ENCODE data around the gene NGFR. TPM values are rescaled to one million over a fixed set of nuclear protein-coding genes. Genes with fewer than 3 reads are reported as not detected.

The NGFR gene
- total and polyA plus RNA-seq, 7 experiments from 2014 or later = 0.07 to 0.17 (median 0.16) TPM; not detected in 4

- Histone ChIP-seq H3K9me3 (ENCODE audit: control insufficient read depth in 2 of 3, low read length in 3 of 3) (no peaks in the 10 kb centered on the region), H3K4me3 (ENCODE audit: low read length) (no peak overlapping the region), H3K36me3 (ENCODE audit: control insufficient read depth in 2 of 3, insufficient read depth in 3 of 3, low read length in 3 of 3) (no peaks in the 10 kb centered on the region), H3K27me3 (ENCODE audit: control insufficient read depth in 2 of 2, insufficient read depth in 2 of 2, low read length in 2 of 2) (peaks cover 0 to 3% of the 10 kb centered on the region in 2 donors), H3K27ac (ENCODE audit: low read depth, low read length) (no peak overlapping the region), H3K4me1 (ENCODE audit: control insufficient read depth in 2 of 2, insufficient read depth in 2 of 2, low read length in 2 of 2) (peaks cover 0 to 3% of the 10 kb centered on the region in 2 donors)
- no peaks in the 10 kb centered on the region for H3K36me3 Mint-ChIP-seq
- no peak for ATAC-seq
- POLR2A ChIA-PET = interaction anchor here (0.7 to 2.0 kb wide), 3 partner anchors 60 to 562 kb away, joined by 3 to 5 read pairs (median 3); no protein-coding TSS in a partner anchor
- DNase-seq = no peak
- H3K27ac Mint-ChIP-seq = no peak overlapping the region
- no peak overlapping the region for H3K4me3 Mint-ChIP-seq
- CTCF ChIA-PET = interaction anchor here (0.6 to 4.6 kb wide), 20 partner anchors 10 to 1292 kb away, joined by 3 to 40 read pairs (median 3); partner anchors contain the start of gene PHB1
- peaks cover 6 to 13% (median 10%) of the 10 kb centered on the region in 7 donors for H3K4me1 Mint-ChIP-seq
- intact Hi-C loops (cut with micrococcal nuclease) = loop anchor here (1.0 to 10.0 kb wide), 5 partner anchors 59 to 241 kb away; no protein-coding TSS in a partner anchor
- H3K27me3 Mint-ChIP-seq = peaks cover 0 to 9% (median 5%) of the 10 kb centered on the region in 5 donors
- no peaks in the 10 kb centered on the region for H3K9me3 Mint-ChIP-seq
Observed at GRCh38 chr17:49555495-49556222, 60.6 kb downstream of the NGFR start.

GRCh38 chr17:49556223-49556943, 61.3 kb downstream of the NGFR start:
- H3K27ac Mint-ChIP-seq = no peak overlapping the region
- no peaks in the 10 kb centered on the region for H3K9me3 Mint-ChIP-seq
- no peaks in the 10 kb centered on the region for H3K9me3 ChIP-seq (ENCODE audit: control insufficient read depth in 2 of 3, low read length in 3 of 3)
- POLR2A ChIA-PET = interaction anchor here (0.7 to 2.0 kb wide), 3 partner anchors 60 to 561 kb away, joined by 3 to 5 read pairs (median 3); no protein-coding TSS in a partner anchor
- no peaks in the 10 kb centered on the region for H3K36me3 ChIP-seq (ENCODE audit: control insufficient read depth in 2 of 3, insufficient read depth in 3 of 3, low read length in 3 of 3)
- intact Hi-C loops (cut with micrococcal nuclease) = loop anchor here (1.0 to 10.0 kb wide), 5 partner anchors 60 to 242 kb away; no protein-coding TSS in a partner anchor
- peaks cover 0 to 13% (median 5%) of the 10 kb centered on the region in 5 donors for H3K27me3 Mint-ChIP-seq
- no peak overlapping the region for H3K4me3 ChIP-seq (ENCODE audit: low read length)
- peak; percentile 96 for ATAC-seq
- CTCF ChIA-PET = interaction anchor here (0.5 to 4.6 kb wide), 28 partner anchors 9 to 1293 kb away, joined by 3 to 40 read pairs (median 4); partner anchors contain the start of gene PHB1
- peak; percentile 61 to 89 (median 81) for DNase-seq
- peak overlapping the region in 1 of 10 donors; percentile 52 for H3K4me3 Mint-ChIP-seq
- H3K4me1 ChIP-seq (ENCODE audit: control insufficient read depth in 2 of 2, insufficient read depth in 2 of 2, low read length in 2 of 2) = peaks cover 0 to 3% of the 10 kb centered on the region in 2 donors
- peaks cover 0 to 3% of the 10 kb centered on the region in 2 donors for H3K27me3 ChIP-seq (ENCODE audit: control insufficient read depth in 2 of 2, insufficient read depth in 2 of 2, low read length in 2 of 2)
- no peaks in the 10 kb centered on the region for H3K36me3 Mint-ChIP-seq
- H3K27ac ChIP-seq (ENCODE audit: low read depth, low read length) = no peak overlapping the region
- H3K4me1 Mint-ChIP-seq = peaks cover 6 to 13% (median 10%) of the 10 kb centered on the region in 7 donors

- POLR2A ChIA-PET = interaction anchor here (0.6 to 2.0 kb wide), 3 partner anchors 12 to 149 kb away, joined by 3 to 5 read pairs (median 4); no protein-coding TSS in a partner anchor
- H3K27ac Mint-ChIP-seq = peak overlapping the region in 3 of 9 donors; percentile 6 to 83 (median 39)
- ATAC-seq = peak; percentile 51
Observed at GRCh38 chr17:49557312-49558024, 62.4 kb downstream of the NGFR start.

More at GRCh38 chr17:49557312-49558024, 62.4 kb downstream of the NGFR start:
- Histone ChIP-seq H3K27me3 (ENCODE audit: control insufficient read depth in 2 of 2, insufficient read depth in 2 of 2, low read length in 2 of 2) (peaks cover 0 to 3% of the 10 kb centered on the region in 2 donors), H3K27ac (ENCODE audit: low read depth, low read length) (no peak overlapping the region), H3K36me3 (ENCODE audit: control insufficient read depth in 2 of 3, insufficient read depth in 3 of 3, low read length in 3 of 3) (no peaks in the 10 kb centered on the region), H3K9me3 (ENCODE audit: control insufficient read depth in 2 of 3, low read length in 3 of 3) (no peaks in the 10 kb centered on the region), H3K4me1 (ENCODE audit: control insufficient read depth in 2 of 2, insufficient read depth in 2 of 2, low read length in 2 of 2) (peaks cover 0 to 3% of the 10 kb centered on the region in 2 donors), H3K4me3 (ENCODE audit: low read length) (no peak overlapping the region)
- H3K36me3 Mint-ChIP-seq = no peaks in the 10 kb centered on the region
- peak in 4 of 9 donors; percentile 25 to 34 (median 28) for DNase-seq
- peak overlapping the region in 1 of 10 donors; percentile 52 for H3K4me3 Mint-ChIP-seq
- peaks cover 0 to 15% (median 5%) of the 10 kb centered on the region in 5 donors for H3K27me3 Mint-ChIP-seq
- no peaks in the 10 kb centered on the region for H3K9me3 Mint-ChIP-seq
- peaks cover 6 to 13% (median 10%) of the 10 kb centered on the region in 7 donors for H3K4me1 Mint-ChIP-seq
- CTCF ChIA-PET = interaction anchor here (0.6 to 4.6 kb wide), 22 partner anchors 8 to 441 kb away, joined by 3 to 40 read pairs (median 4); partner anchors contain the start of gene PHB1
- intact Hi-C loops (cut with micrococcal nuclease) = loop anchor here (2.0 to 10.0 kb wide), 2 partner anchors 243 kb away; no protein-coding TSS in a partner anchor

Small RNA genes within 50 kb of the gene (microRNA-seq; reads per million reads assigned to microRNA genes)
- gene MIR6165 (ENCODE audit: borderline microRNAs expressed) = not detected

Other genes with a start within 250 kb of the NGFR start
- gene ZNF652, start 133.0 kb upstream of the NGFR start, total RNA-seq = 10 to 100 TPM; 33.8 to 64.4 (median 49.9) TPM
- gene ZNF652, start 133.0 kb upstream of the NGFR start, polyA plus RNA-seq = 10 to 100 TPM; 19.3 to 20.3 TPM
- 100 to 1,000 TPM in 1 of 5 experiments, 10 to 100 TPM in 4; 50.0 to 186 (median 54.4) TPM for gene PHB1, start 80.4 kb upstream of the NGFR start, total RNA-seq
- gene PHB1, start 80.4 kb upstream of the NGFR start, polyA plus RNA-seq = 100 to 1,000 TPM; 144 to 165 TPM
- not detected for gene NXPH3, start 80.6 kb downstream of the NGFR start, total RNA-seq
- gene NXPH3, start 80.6 kb downstream of the NGFR start, polyA plus RNA-seq = not detected
- 10 to 100 TPM; 59.6 to 94.8 (median 80.9) TPM for gene SPOP, start 182.8 kb downstream of the NGFR start, total RNA-seq
- gene SPOP, start 182.8 kb downstream of the NGFR start, polyA plus RNA-seq = 100 to 1,000 TPM; 121 to 151 TPM
- 10 to 100 TPM; 42.1 to 83.0 (median 49.0) TPM for gene SLC35B1, start 212.7 kb downstream of the NGFR start, total RNA-seq
- gene SLC35B1, start 212.7 kb downstream of the NGFR start, polyA plus RNA-seq = 10 to 100 TPM; 23.4 to 28.5 TPM